SW480 (cell line): ENCODE data around the gene STAG1.
"Not testable (repeated sequence)": the region's sequence is repeated elsewhere in the genome, so short reads cannot be mapped to it uniquely, and the experiment has no call there.

Source experiments
- DNase-seq: peaks from one replicate; pipeline ENCODE4 v3.0.0-alpha.2; 2016; ENCODE audit warnings: low spot score

The STAG1 gene

DNA sequence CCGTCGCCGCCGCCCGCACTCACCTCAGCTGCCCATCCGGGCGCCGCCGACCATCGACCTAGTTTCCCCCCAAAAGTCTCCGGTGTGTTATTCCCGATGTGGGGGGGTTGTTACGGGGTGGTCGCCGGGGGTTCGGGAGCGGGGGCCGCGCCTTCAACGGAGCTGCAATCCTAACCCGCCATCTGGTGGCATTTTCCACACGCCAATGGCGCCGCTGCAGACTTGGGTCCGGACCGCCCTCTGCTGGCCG lies at the start of gene STAG1:
TSS of gene STAG1 (minus strand) at position 207 of the 250 bp plus-strand sequence. CDS start 121,480 bp downstream, outside the sequence.
- no peak for DNase-seq

- DNase-seq: not testable (repeated sequence)
These were observed 49.0 kb upstream of the STAG1 start for GRCh38 chr3:136801146-136801545.

- DNase-seq: no peak
These were observed 40.6 kb upstream of the STAG1 start for GRCh38 chr3:136792556-136793330.

GRCh38 chr3:136790786-136791185 lies 38.6 kb upstream of the STAG1 start:
- no peak for DNase-seq

GRCh38 chr3:136789976-136790375 lies 37.8 kb upstream of the STAG1 start:
- no peak for DNase-seq

GRCh38 chr3:136788154-136788553 lies 36.0 kb upstream of the STAG1 start:
- no peak for DNase-seq

DNA sequence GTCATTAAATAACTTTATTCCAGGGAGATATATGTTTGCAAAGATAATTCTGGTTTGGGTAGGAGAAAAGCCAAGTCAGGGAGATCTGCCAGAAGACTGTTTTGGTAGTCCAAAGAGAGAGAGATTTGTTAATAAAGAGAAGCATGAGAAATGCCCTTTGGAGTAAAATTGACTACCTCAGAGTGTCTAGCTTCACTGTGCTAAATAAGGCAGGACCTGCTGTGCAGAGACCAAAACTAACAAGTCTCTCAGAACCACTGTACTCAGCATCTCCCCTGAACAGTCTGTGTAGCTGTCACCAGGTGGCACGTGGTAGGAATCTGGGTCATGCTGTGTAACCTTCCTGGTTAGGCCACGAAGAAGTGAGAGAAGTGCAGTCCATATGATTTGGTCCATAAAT lies 35.2 kb upstream of the STAG1 start:
- peak; percentile 36 for DNase-seq

- DNase-seq: no peak
These were observed 31.6 kb upstream of the STAG1 start for GRCh38 chr3:136783708-136784191.

- no peak for DNase-seq
These were observed 28.6 kb upstream of the STAG1 start for GRCh38 chr3:136780741-136781140.

- peak; percentile 53 for DNase-seq
These were observed 26.7 kb upstream of the STAG1 start for GRCh38 chr3:136778865-136779264.

DNA sequence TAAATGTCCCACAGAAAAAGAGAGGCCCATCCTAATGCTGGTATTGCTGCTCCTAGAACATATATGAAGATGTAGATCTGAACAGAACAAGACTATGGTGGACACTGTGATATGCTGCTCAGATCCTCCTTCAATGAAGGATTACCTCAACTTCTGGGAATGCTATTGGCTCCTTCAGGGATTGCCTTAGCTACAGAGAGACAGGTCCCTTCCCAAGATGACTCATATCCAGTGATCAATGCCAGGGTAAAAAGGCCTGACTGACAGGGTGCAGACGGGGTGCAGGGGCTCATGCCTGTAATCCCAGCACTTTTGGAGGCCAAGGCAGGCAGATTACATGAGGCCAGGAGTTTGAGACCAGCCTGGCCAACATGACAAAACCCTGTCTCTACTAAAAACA lies 20.5 kb upstream of the STAG1 start:
- DNase-seq: peak; percentile 8

- DNase-seq: not testable (repeated sequence)
These were observed 6.3 kb upstream of the STAG1 start for GRCh38 chr3:136758160-136759102.

DNA sequence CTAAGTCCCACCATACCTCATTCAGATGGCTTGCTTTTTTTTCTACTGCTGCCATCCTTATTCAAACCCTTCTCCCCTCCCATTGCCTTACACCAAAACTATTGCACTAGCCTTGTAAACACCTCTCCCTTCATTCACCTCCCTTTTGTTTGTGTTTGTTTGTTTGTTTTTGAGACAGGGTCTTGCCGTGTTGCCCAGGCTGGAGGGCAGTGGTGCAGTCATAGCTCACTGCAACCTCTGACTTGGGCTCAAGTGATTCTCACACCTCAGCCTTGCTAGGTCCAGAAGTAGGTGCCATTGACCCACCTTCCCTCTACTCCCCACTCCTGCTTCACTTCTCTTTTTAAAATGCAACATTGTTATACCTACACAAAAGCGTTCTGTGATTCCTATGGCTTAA lies 3.0 kb upstream of the STAG1 start:
- no peak for DNase-seq

GRCh38 chr3:136753326-136753939 lies 1.3 kb upstream of the STAG1 start:
- no peak for DNase-seq

- peak; percentile 97 for DNase-seq
These were observed 496 bp upstream of the STAG1 start for GRCh38 chr3:136752422-136753325.

- peak; percentile 73 for DNase-seq
These were observed 634 bp downstream of the STAG1 start for GRCh38 chr3:136751316-136752171.

- DNase-seq: no peak
These were observed 1.3 kb downstream of the STAG1 start for GRCh38 chr3:136750897-136751315.

- no peak for DNase-seq
These were observed 1.8 kb downstream of the STAG1 start for GRCh38 chr3:136750209-136750896.

GRCh38 chr3:136749602-136750001 lies 2.6 kb downstream of the STAG1 start:
- DNase-seq: not testable (repeated sequence)

DNA sequence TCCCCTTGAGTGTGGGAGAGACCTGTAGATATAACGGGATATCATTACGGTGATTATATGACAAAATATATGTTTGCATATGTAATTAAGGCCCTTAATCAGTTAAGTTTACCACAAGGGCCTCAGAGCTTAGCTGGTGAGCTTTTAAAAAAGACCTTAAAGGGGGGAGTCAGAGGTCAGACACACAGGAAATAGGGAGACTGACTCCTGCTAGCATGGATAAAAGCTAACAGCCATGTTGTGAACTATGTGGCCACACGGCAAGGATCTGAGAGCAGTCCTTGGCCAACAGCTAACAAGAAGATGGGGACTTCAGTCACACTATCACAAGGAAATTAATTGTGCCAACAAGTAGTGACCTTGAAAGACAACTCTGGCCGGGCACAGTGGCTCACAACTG lies 3.1 kb downstream of the STAG1 start:
- no peak for DNase-seq
